ENCODE data around the gene GPS1. TPM values are rescaled to one million over a fixed set of nuclear protein-coding genes. Genes with fewer than 3 reads are reported as not detected.

The GPS1 gene
- total RNA-seq, 4 donors from 2014 or later = 72.4 to 113 (median 100) TPM

DNA sequence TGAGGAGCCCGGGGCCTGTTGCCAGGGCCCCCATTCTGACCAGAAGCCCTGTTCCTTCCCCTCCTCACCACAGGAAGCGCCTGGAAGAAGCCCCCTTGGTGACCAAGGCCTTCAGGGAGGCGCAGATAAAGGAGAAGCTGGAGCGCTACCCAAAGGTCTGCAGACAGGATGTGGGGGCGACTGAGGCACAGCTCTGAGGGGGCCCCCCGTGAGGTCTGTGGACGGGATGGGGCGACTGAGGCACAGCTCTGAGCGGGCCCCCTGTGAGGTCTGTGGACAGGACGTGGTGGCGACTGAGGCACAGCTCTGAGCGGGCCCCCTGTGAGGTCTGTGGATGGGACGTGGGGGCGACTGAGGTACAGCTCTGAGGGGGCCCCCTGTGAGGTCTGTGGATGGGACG lies 42.3 kb upstream of the GPS1 start:
- Histone ChIP-seq H3K9me3 (no peaks in the 10 kb centered on the region), H3K27ac (no peak overlapping the region), H3K27me3 (no peaks in the 10 kb centered on the region), H3K36me3 (peaks cover 19% of the 10 kb centered on the region), H3K4me1 (peaks cover 36% of the 10 kb centered on the region), H3K4me3 (no peak overlapping the region)
- TF ChIP-seq, protein P1, sequence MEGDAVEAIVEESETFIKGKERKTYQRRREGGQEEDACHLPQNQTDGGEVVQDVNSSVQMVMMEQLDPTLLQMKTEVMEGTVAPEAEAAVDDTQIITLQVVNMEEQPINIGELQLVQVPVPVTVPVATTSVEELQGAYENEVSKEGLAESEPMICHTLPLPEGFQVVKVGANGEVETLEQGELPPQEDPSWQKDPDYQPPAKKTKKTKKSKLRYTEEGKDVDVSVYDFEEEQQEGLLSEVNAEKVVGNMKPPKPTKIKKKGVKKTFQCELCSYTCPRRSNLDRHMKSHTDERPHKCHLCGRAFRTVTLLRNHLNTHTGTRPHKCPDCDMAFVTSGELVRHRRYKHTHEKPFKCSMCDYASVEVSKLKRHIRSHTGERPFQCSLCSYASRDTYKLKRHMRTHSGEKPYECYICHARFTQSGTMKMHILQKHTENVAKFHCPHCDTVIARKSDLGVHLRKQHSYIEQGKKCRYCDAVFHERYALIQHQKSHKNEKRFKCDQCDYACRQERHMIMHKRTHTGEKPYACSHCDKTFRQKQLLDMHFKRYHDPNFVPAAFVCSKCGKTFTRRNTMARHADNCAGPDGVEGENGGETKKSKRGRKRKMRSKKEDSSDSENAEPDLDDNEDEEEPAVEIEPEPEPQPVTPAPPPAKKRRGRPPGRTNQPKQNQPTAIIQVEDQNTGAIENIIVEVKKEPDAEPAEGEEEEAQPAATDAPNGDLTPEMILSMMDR (IDR thresholded peaks at IDR 0.05) = no peak
- TF ChIP-seq POLR2AphosphoS5 (IDR thresholded peaks at IDR 0.05) (no peak), EP300 (IDR thresholded peaks at IDR 0.05) (no peak), POLR2A (IDR thresholded peaks at IDR 0.05) (no peak)
- DNase-seq (ENCODE audit: low spot score in 2 of 2) = no peak
- 86% methylated on average over 12 of the region's 15 CpGs for WGBS

DNA sequence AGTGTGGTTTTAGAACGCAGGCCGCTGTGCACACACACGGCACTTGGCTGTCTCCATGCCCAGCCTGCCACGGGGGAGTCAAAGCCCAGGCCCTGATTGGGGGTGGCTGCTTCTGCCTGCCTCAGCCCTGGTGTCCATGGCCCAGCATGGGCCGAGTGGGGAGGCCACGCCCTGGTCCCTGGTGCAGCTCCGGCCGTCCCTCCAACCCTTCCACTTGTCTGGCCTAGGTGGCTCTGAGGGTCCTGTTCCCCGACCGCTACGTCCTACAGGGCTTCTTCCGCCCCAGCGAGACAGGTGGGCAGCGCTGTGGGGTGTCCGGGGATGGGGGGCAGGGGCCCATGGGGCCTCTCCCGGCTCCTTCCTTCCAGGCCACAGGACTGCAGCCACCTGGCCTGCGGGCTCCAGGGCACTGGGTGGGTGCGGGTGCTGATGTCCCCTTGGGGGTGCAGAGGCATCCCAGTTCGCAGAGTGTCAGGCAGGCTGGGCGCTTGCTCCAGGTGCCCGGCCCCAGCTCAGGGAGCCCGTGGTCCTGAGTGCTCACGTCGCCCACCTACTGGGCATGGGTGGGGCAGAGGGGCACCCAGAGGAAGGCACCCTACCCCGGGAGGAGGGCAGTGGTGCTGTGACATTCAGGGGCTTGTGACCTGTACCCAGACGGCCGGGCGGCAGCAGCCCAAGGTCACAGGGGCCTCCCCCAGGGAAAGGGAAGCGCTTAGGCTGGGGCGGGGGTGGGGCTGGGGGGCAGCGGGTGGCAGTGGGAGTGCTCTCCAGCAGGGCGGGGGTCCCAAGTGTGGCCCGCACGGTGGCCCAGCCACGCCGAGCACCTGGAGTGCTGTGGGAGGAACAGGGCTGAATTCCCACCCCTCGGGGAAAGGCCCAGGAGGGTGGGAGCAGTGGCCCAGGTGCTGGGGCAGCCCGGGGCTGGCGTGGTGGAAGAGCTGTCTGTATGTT lies 40.8 kb upstream of the GPS1 start:
- peaks cover 35% of the 10 kb centered on the region for H3K4me1 ChIP-seq
- H3K36me3 ChIP-seq = peaks cover 19% of the 10 kb centered on the region
- no peak overlapping the region for H3K4me3 ChIP-seq
- no peak for DNase-seq (ENCODE audit: low spot score in 2 of 2)
- no peaks in the 10 kb centered on the region for H3K9me3 ChIP-seq
- no peaks in the 10 kb centered on the region for H3K27me3 ChIP-seq
- H3K27ac ChIP-seq = no peak overlapping the region
- no peak for TF ChIP-seq POLR2A (IDR thresholded peaks at IDR 0.05)
- TF ChIP-seq, protein P1 (IDR thresholded peaks at IDR 0.05) = no peak
- no peak for TF ChIP-seq EP300 (IDR thresholded peaks at IDR 0.05)
- no peak for TF ChIP-seq POLR2AphosphoS5 (IDR thresholded peaks at IDR 0.05)
- 97% methylated on average over 7 of the region's 39 CpGs for WGBS

DNA sequence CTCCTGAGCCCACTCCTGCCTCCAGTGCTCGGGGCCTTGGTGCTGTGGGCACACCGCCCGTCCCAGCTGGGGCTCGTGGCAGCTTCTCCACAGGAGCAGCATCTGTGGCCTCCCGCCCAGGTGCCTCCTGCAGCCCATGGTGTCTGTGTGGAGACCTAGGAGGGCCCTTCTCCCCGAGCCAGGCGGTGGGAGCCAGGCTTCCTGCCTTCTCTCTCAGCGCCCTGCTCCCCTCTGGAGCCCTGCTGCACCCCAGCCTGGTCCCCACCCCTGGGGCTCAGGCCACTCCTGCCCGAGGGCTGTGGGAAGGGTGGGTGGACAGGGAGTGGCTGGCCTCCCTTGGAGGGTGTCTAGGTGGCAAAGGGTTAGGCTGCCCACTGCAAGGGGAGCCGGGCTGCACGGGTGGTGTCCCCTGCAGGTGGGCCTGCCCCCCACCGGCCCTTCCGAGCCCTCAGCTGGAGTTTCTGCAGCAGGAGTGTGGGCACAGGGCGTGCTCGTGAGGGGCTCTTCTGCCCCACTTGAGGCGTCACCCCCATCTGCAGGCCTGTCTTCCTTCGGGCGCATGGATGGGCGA lies 40.0 kb upstream of the GPS1 start:
- Histone ChIP-seq H3K36me3 (peaks cover 19% of the 10 kb centered on the region), H3K4me1 (peaks cover 26% of the 10 kb centered on the region), H3K9me3 (no peaks in the 10 kb centered on the region), H3K4me3 (no peak overlapping the region), H3K27me3 (no peaks in the 10 kb centered on the region), H3K27ac (no peak overlapping the region)
- no peak for TF ChIP-seq POLR2A (IDR thresholded peaks at IDR 0.05)
- no peak for TF ChIP-seq EP300 (IDR thresholded peaks at IDR 0.05)
- TF ChIP-seq POLR2AphosphoS5 (IDR thresholded peaks at IDR 0.05) = no peak
- DNase-seq (ENCODE audit: low spot score in 2 of 2) = no peak
- WGBS = no CpG with 5 or more reads among the region's 19 CpGs

DNA sequence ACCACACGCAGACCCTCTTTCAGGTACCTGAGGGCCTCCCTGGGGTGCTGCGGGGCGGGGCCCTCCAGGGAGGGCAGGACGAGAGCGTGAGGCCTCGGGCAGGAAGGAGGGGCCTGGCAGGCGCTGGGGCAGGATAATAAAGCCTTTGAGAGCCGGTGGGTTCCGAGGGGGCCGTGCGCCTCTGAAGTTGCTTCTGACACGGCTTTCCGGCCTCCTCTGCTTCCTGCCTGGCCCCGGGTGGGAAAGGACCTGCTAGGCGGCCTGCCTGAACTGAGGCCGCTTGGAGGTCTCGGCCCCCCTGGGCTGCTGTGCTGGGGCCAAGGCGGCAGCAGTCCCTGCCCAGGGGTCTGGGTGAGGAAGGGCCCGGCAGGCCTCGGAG lies 39.4 kb upstream of the GPS1 start:
- DNase-seq (ENCODE audit: low spot score in 2 of 2) = no peak
- 89% methylated on average over 10 of the region's 20 CpGs for WGBS
- TF ChIP-seq EP300 (IDR thresholded peaks at IDR 0.05) (no peak), POLR2A (IDR thresholded peaks at IDR 0.05) (no peak), POLR2AphosphoS5 (IDR thresholded peaks at IDR 0.05) (no peak)
- TF ChIP-seq, protein P1 (IDR thresholded peaks at IDR 0.05) = no peak
- Histone ChIP-seq H3K4me1 (peaks cover 26% of the 10 kb centered on the region), H3K36me3 (peaks cover 19% of the 10 kb centered on the region), H3K9me3 (no peaks in the 10 kb centered on the region), H3K4me3 (no peak overlapping the region), H3K27ac (no peak overlapping the region), H3K27me3 (no peaks in the 10 kb centered on the region)

DNA sequence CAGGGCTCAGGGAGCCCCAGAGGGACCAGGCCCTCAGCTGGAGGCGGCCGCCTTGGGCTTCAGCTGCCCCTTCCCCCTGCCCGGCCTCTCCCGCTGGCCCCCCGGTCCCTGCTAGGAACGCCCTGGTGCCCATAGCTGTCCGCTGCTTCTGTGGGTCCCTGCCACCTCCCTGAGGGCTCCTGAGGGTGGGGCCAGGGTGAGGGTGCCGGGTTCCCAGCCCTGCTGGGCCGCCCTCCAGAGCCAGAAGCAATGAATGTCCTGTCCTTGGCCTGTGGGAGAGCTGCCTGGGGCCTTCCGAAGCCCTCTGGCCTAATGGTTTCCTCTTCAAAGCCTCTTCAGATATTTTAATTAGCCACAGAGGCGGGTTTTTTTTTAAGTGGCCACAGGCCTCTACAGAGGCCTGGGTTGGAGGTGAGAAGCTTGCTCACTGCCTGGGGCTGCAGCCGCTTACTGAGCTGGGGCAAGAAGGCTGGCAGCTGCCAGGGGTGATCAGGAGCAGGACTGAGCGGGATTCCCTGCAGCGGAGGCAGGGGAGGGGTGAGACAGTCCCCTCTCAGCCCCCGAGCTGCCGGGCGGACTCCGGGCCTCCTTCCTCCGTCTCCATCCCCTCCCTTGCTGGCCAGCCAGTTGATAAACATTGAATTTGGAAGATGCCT lies 38.9 kb upstream of the GPS1 start:
- H3K27ac ChIP-seq = no peak overlapping the region
- no peak for TF ChIP-seq EP300 (IDR thresholded peaks at IDR 0.05)
- TF ChIP-seq POLR2A (IDR thresholded peaks at IDR 0.05) = no peak
- TF ChIP-seq, protein P1 (IDR thresholded peaks at IDR 0.05) = no peak
- TF ChIP-seq POLR2AphosphoS5 (IDR thresholded peaks at IDR 0.05) = no peak
- WGBS = 96% methylated on average over 8 of the region's 19 CpGs
- peaks cover 26% of the 10 kb centered on the region for H3K4me1 ChIP-seq
- DNase-seq (ENCODE audit: low spot score in 2 of 2) = no peak
- peaks cover 22% of the 10 kb centered on the region for H3K36me3 ChIP-seq
- H3K9me3 ChIP-seq = no peaks in the 10 kb centered on the region
- H3K4me3 ChIP-seq = no peak overlapping the region
- H3K27me3 ChIP-seq = no peaks in the 10 kb centered on the region

Data from suprapubic skin (tissue), 4 donors.